GM12892 (cell line): ENCODE data around the gene OCRL.

Experiments
- POLR2A ChIP-seq: IDR thresholded peaks from 2 replicates; pipeline ENCODE4 v1.6.1; 2011; ENCODE audit warnings: low read depth, low read length, control low read depth
- POLR2AphosphoS5 ChIP-seq: IDR thresholded peaks from 2 replicates; pipeline ENCODE4 v1.6.1; 2011; ENCODE audit warnings: low read depth, low read length, control low read depth
- TAF1 ChIP-seq: IDR thresholded peaks from 2 replicates; pipeline ENCODE4 v1.6.1; 2011; ENCODE audit warnings: low read depth, mild to moderate bottlenecking, control low read depth, low read length, borderline replicate concordance

DNA sequence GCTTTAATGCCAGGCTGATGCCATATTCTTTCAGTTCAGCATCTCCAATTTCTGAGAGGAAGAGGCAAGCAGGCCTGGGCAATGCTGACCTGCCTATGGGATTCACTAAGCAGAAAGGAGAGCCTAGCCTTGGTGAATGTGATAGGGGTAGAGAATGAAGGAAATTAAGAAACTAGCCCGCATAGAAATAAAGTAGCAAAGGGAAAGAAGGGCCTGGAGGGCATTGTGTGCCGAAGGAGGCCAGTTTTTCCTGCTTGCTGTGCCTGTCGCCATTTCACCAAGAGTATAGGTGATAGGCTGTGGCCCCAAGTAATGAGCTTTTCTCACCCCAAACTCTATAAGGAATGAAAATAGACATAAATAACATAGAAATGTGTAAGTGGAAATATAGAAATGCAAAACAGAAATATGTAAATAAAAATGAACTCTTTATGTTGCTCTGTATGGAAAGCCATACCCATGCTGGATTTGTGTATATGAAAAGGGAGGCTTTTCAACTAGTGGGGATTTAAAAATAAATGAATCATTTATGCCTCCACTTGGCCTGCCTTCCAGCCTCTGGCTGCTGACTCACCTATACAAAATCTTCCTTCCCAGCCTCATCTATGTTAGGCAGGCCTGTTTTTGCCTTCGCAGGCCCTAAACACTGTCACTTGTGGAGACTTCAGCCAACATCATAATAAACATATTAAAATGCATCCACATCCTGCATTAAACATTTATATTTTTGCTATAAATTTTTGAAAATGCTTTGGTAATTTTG is 5.1 kb upstream of the OCRL start:
- TF ChIP-seq POLR2AphosphoS5, result no peak
- TF ChIP-seq POLR2A, result no peak
- TF ChIP-seq TAF1, result no peak
